HFF-Myc (cell line): ENCODE data around the gene DNMT3B.
"Not testable (repeated sequence)": the region's sequence is repeated elsewhere in the genome, so short reads cannot be mapped to it uniquely, and the experiment has no call there.

Experiments used
- DNase-seq: peaks from one replicate; pipeline ENCODE4 v3.0.0-alpha.2; 2011; ENCODE audit warnings: low read depth; ENCODE audit errors: extremely low read depth
- H3K4me3 ChIP-seq: replicated peaks from 2 replicates; pipeline ENCODE4 v1.5.1; 2011; ENCODE audit warnings: low read depth, mild to moderate bottlenecking, control low read depth, low read length
- CTCF ChIP-seq: IDR thresholded peaks from 2 replicates; pipeline ENCODE4 v1.5.1; 2012; ENCODE audit warnings: mild to moderate bottlenecking, low read depth, low read length, control low read depth; ENCODE audit errors: missing control alignments

DNMT3B gene

DNA sequence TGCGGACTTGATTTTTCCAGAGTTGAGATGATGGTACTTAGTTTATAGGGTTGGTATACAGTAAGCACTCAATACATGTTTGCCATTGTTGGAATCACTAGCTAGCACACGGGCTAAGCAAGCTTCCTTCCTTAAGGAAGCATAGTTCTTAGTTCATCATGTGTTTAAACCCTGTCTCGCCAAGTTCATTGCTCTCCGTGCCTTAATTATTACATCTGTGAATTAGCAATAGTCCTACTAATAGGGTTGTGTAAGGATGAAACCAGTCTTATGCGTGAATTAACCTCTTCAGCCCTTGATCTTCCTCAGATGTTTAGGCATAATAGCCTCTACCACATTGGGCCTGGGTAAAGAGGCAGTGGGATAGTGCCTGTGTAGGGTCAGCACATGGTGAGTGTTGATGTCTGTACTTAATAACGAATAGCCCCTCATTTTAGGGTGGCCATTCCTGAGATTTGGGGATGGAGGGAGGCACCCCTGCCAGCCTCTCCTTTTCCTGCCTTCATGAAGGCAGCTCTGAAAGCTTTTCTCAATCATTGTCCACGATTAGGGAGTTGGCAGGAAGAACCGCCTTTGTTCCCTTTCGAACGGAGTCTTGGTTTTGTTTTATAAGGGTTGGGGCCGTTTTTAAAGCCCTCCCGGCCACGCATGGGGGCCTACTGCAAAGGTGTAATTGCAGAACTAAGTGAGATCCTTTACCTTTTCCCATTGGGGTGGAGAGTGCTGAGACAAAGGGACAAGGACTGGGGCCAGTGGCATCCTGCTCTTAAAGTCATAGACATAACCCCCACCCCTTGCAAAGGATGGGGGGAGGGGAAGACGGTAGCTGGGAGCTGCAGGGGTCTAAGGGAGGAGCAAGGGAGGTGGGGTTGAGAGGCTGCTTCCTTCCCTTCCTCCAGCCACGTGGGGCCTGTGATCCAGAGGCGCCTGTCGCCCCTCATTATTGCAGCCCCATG lies 2.1 kb downstream of the DNMT3B start:
- no peak for TF ChIP-seq CTCF
- DNase-seq, result no peak
- H3K4me3 ChIP-seq, result peak overlapping the region; percentile 59

DNA sequence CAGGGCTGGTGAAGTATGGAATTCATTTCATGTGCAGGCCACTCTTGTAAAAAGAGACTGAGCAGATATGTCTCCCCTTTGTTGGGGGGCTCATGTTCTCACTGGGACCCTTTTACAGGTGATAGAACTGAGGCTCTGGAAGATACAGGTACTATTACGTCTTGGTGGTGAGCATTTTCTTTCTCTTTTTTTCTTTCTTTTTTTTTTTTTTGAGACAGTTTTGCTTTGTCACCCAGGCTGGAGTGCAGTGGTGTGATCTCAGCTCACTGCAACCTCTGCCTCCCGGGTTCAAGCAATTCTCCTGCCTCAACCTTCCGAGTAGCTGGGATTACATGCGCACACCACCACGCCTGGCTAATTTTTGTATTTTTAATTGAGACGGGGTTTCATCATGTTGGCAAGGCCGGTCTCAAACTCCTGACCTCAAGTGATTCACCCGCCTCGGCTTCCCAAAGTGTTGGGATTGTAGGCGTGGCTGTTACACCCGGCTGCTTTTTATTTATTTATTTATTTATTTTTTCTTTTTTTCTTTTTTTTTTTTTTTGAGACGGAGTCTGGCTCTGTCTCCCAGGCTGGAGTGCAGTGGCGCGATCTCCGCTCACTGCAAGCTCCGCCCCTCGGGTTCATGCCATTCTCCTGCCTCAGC lies 3.2 kb downstream of the DNMT3B start:
- not testable (repeated sequence) for DNase-seq, H3K4me3 ChIP-seq

DNA sequence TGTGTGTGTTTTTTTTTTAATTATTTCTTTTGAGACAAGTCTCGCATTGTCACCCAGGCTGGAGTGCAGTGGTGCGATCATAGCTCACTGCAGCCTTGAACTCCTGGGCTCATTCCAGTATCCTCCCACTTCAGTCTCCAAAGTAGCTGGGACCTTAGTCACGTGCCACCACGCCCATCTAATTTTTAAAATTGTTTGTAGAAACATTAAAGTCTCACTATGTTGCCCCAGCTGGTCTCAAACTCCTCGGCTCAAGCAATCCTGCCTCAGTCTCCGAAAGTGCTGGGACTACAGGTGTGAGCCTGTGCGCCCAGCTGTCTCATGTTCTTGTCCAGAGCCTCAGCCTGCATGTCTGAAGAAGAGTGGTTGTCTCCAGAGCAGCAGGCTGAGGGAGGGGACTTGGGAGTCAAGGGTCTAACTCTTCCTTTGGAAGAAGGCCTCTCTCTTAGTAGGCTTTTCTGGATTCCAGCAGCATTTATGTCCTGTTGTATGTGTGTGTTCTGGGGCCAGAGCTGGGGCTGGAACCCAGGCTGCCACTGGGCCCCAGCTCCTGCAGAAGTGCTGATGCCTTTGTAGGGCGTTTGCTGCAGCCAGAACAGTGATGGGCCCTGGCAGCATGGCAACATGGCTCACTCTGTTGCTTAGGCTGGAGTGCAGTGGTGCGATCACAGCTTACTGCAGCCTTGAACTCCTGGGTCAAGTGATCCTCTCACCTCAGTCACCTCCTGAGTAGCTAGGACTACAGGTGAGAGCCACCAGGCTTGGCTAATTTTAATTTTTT lies 5.4 kb downstream of the DNMT3B start:
- TF ChIP-seq CTCF, result no peak
- no peak for DNase-seq
- no peak overlapping the region for H3K4me3 ChIP-seq

- no peak for TF ChIP-seq CTCF
- DNase-seq, result no peak
- H3K4me3 ChIP-seq, result no peak overlapping the region
Measured at GRCh38 chr20:32772046-32772445, 9.9 kb downstream of the DNMT3B start.

- no peak for TF ChIP-seq CTCF
- DNase-seq, result no peak
- H3K4me3 ChIP-seq, result no peak overlapping the region
Measured at GRCh38 chr20:32773223-32773622, 11.0 kb downstream of the DNMT3B start.

- H3K4me3 ChIP-seq, result no peak overlapping the region
- no peak for DNase-seq
- no peak for TF ChIP-seq CTCF
Measured at GRCh38 chr20:32773855-32774254, 11.7 kb downstream of the DNMT3B start.
